ENCODE data around the gene COL9A3. TPM values are rescaled to one million over a fixed set of nuclear protein-coding genes. Genes with fewer than 3 reads are reported as not detected.
"Not testable (repeated sequence)": the region's sequence is repeated elsewhere in the genome, so short reads cannot be mapped to it uniquely, and the experiment has no call there.

Gene COL9A3
- total RNA-seq, 1 experiment from 2014 or later = 136 TPM

DNA sequence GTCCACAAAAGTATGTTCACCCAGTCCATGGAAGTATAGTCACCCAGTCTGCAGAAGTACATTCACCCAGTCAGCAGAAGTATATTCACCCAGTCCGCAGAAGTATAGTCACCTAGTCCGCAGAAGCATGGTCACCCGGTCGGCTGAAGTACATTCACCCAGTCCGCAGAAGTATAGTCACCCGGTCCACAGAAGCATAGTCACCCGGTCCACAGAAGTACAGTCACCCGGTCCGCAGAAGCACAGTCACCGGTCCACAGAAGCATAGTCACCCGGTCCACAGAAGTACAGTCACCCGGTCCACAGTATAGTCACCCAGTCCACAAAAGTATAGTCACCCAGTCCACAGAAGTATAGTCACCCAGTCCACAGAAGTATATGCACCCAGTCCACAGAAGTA lies 36.0 kb downstream of the COL9A3 start (continued):
- TF ChIP-seq, protein P1, sequence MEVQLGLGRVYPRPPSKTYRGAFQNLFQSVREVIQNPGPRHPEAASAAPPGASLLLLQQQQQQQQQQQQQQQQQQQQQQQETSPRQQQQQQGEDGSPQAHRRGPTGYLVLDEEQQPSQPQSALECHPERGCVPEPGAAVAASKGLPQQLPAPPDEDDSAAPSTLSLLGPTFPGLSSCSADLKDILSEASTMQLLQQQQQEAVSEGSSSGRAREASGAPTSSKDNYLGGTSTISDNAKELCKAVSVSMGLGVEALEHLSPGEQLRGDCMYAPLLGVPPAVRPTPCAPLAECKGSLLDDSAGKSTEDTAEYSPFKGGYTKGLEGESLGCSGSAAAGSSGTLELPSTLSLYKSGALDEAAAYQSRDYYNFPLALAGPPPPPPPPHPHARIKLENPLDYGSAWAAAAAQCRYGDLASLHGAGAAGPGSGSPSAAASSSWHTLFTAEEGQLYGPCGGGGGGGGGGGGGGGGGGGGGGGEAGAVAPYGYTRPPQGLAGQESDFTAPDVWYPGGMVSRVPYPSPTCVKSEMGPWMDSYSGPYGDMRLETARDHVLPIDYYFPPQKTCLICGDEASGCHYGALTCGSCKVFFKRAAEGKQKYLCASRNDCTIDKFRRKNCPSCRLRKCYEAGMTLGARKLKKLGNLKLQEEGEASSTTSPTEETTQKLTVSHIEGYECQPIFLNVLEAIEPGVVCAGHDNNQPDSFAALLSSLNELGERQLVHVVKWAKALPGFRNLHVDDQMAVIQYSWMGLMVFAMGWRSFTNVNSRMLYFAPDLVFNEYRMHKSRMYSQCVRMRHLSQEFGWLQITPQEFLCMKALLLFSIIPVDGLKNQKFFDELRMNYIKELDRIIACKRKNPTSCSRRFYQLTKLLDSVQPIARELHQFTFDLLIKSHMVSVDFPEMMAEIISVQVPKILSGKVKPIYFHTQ (CRISPR knock-in tag; IDR thresholded peaks at IDR 0.05) = no peak
- TF ChIP-seq, protein P2, sequence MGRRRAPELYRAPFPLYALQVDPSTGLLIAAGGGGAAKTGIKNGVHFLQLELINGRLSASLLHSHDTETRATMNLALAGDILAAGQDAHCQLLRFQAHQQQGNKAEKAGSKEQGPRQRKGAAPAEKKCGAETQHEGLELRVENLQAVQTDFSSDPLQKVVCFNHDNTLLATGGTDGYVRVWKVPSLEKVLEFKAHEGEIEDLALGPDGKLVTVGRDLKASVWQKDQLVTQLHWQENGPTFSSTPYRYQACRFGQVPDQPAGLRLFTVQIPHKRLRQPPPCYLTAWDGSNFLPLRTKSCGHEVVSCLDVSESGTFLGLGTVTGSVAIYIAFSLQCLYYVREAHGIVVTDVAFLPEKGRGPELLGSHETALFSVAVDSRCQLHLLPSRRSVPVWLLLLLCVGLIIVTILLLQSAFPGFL (CRISPR knock-in tag; IDR thresholded peaks at IDR 0.05; ENCODE audit: borderline replicate concordance) = no peak
- TF ChIP-seq GRHL2 (CRISPR knock-in tag; IDR thresholded peaks at IDR 0.05; ENCODE audit: insufficient replicate concordance, severe bottlenecking) (no peak), TEAD1 (CRISPR knock-in tag; IDR thresholded peaks at IDR 0.05) (no peak), JUN (CRISPR knock-in tag; IDR thresholded peaks at IDR 0.05) (no peak), MXD4 (CRISPR knock-in tag; IDR thresholded peaks at IDR 0.05; ENCODE audit: borderline replicate concordance) (no peak), ZBTB21 (CRISPR knock-in tag; IDR thresholded peaks at IDR 0.05; ENCODE audit: borderline replicate concordance) (no peak)
- TF ChIP-seq, protein P3, sequence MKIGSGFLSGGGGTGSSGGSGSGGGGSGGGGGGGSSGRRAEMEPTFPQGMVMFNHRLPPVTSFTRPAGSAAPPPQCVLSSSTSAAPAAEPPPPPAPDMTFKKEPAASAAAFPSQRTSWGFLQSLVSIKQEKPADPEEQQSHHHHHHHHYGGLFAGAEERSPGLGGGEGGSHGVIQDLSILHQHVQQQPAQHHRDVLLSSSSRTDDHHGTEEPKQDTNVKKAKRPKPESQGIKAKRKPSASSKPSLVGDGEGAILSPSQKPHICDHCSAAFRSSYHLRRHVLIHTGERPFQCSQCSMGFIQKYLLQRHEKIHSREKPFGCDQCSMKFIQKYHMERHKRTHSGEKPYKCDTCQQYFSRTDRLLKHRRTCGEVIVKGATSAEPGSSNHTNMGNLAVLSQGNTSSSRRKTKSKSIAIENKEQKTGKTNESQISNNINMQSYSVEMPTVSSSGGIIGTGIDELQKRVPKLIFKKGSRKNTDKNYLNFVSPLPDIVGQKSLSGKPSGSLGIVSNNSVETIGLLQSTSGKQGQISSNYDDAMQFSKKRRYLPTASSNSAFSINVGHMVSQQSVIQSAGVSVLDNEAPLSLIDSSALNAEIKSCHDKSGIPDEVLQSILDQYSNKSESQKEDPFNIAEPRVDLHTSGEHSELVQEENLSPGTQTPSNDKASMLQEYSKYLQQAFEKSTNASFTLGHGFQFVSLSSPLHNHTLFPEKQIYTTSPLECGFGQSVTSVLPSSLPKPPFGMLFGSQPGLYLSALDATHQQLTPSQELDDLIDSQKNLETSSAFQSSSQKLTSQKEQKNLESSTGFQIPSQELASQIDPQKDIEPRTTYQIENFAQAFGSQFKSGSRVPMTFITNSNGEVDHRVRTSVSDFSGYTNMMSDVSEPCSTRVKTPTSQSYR (CRISPR knock-in tag; IDR thresholded peaks at IDR 0.05) = no peak

DNA sequence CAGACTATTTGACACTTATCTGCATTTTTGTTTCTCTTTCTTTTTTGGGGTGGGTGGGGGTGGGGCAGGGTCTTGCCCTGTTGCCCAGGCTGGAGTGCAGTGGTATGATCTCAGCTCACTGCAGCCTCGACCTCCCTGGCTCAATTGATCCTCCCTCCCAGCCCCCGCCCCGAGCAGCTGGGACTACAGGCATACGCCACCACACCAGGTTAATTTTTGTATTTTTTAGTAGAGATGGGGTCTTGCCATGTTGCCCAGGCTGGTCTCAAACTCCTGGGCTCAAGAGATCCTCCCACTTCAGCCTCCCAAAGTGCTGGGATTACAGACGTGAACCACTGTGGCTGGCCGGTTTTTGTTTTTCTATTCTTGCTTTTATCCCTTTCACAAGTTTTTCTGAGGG lies 36.5 kb downstream of the COL9A3 start:
- DNase-seq (ENCODE audit: low spot score); ATAC-seq; POLR2A ChIA-PET; H3K4me1 Mint-ChIP-seq; H3K4me3 Mint-ChIP-seq; H3K9me3 Mint-ChIP-seq; CTCF ChIA-PET; H3K27ac Mint-ChIP-seq; H3K27me3 Mint-ChIP-seq (ENCODE audit: low read depth): not testable (repeated sequence)
- H3K36me3 Mint-ChIP-seq = peaks cover 48% of the 10 kb centered on the region

DNA sequence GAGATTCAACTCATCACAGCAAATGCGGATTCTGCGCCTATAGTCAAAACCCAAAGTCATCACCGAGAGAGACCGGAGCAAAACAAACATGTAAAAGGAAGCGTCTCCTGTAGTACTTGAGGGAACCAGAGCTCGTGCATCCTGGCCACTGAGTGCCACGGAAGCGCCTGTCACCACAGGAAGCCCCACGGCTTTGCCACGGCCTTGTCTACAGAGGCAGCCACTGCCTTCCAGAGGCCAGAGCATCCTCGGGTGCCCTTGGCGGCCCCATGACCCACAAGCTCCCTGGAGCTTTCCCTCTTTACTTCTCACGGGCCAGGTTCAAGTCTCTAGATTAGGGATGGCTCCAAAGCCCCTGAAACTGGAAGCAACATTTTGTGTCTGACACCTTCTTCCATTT lies 37.3 kb downstream of the COL9A3 start:
- ATAC-seq (no peak), DNase-seq (ENCODE audit: low spot score) (no peak)
- H3K9me3 Mint-ChIP-seq = no peaks in the 10 kb centered on the region
- H3K4me1 Mint-ChIP-seq = peaks cover 4% of the 10 kb centered on the region
- ChIA-PET CTCF (interaction anchor here (0.6 kb wide), 1 partner anchor 392 kb away, joined by 3 read pairs; no protein-coding TSS in a partner anchor), POLR2A (no interaction called here)
- H3K36me3 Mint-ChIP-seq = peaks cover 48% of the 10 kb centered on the region
- TF ChIP-seq, protein P1 (CRISPR knock-in tag; IDR thresholded peaks at IDR 0.05) = no peak
- TF ChIP-seq PRRX2 (CRISPR knock-in tag; IDR thresholded peaks at IDR 0.05) (no peak), NFATC4 (CRISPR knock-in tag; IDR thresholded peaks at IDR 0.05) (no peak)
- TF ChIP-seq, protein P4, sequence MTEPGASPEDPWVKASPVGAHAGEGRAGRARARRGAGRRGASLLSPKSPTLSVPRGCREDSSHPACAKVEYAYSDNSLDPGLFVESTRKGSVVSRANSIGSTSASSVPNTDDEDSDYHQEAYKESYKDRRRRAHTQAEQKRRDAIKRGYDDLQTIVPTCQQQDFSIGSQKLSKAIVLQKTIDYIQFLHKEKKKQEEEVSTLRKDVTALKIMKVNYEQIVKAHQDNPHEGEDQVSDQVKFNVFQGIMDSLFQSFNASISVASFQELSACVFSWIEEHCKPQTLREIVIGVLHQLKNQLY (CRISPR knock-in tag; IDR thresholded peaks at IDR 0.05) = no peak
- TF ChIP-seq, protein P5, sequence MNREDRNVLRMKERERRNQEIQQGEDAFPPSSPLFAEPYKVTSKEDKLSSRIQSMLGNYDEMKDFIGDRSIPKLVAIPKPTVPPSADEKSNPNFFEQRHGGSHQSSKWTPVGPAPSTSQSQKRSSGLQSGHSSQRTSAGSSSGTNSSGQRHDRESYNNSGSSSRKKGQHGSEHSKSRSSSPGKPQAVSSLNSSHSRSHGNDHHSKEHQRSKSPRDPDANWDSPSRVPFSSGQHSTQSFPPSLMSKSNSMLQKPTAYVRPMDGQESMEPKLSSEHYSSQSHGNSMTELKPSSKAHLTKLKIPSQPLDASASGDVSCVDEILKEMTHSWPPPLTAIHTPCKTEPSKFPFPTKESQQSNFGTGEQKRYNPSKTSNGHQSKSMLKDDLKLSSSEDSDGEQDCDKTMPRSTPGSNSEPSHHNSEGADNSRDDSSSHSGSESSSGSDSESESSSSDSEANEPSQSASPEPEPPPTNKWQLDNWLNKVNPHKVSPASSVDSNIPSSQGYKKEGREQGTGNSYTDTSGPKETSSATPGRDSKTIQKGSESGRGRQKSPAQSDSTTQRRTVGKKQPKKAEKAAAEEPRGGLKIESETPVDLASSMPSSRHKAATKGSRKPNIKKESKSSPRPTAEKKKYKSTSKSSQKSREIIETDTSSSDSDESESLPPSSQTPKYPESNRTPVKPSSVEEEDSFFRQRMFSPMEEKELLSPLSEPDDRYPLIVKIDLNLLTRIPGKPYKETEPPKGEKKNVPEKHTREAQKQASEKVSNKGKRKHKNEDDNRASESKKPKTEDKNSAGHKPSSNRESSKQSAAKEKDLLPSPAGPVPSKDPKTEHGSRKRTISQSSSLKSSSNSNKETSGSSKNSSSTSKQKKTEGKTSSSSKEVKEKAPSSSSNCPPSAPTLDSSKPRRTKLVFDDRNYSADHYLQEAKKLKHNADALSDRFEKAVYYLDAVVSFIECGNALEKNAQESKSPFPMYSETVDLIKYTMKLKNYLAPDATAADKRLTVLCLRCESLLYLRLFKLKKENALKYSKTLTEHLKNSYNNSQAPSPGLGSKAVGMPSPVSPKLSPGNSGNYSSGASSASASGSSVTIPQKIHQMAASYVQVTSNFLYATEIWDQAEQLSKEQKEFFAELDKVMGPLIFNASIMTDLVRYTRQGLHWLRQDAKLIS (CRISPR knock-in tag; IDR thresholded peaks at IDR 0.05; ENCODE audit: borderline replicate concordance) = no peak
- no peak overlapping the region for H3K4me3 Mint-ChIP-seq
- H3K27ac Mint-ChIP-seq = no peak overlapping the region
- H3K27me3 Mint-ChIP-seq (ENCODE audit: low read depth) = no peaks in the 10 kb centered on the region

All from WTC11 (cell line).